Esophagus muscularis mucosa (tissue), 4 donors: ENCODE results near the gene GLMN. TPM values are rescaled to one million over a fixed set of nuclear protein-coding genes. Genes with fewer than 3 reads are reported as not detected.

Experiments
- DNase-seq: peaks from one replicate; pipeline ENCODE4 v3.0.0-alpha.2; 2017; ENCODE audit errors: extremely low spot score
- H3K27ac ChIP-seq, 4 donors: fragments of 200-600 bp; sonication (generic); replicated peaks in 1 of 4; 1 replicate in 3 of 4; 2 replicates in 1 of 4; pipeline ENCODE4 v1.5.1; 2016 to 2019; ENCODE audit warnings: mild to moderate bottlenecking in 1 of 4
- H3K27me3 ChIP-seq, 4 donors: fragments of 200-600 bp; sonication (generic); one replicate each; pipeline versions ENCODE4 v1.5.1 to v1.6.0; 2016 to 2019
- H3K36me3 ChIP-seq, 4 donors: fragments of 200-600 bp; sonication (generic); one replicate each; pipeline ENCODE4 v1.5.1; 2016 to 2019
- H3K4me1 ChIP-seq, 4 donors: fragments of 200-600 bp; sonication (generic); one replicate each; pipeline ENCODE4 v1.5.1; 2016 to 2019
- H3K4me3 ChIP-seq, 4 donors: fragments of 200-600 bp; sonication (generic); 1 replicate in 2 of 4; 2 replicates in 2 of 4; pipeline ENCODE4 v1.5.1; 2016 to 2019; ENCODE audit warnings: mild to moderate bottlenecking in 4 of 4, moderate library complexity in 1 of 4
- H3K9me3 ChIP-seq, 4 donors: fragments of 200-600 bp; sonication (generic); 1 replicate in 3 of 4; 2 replicates in 1 of 4; pipeline ENCODE4 v1.5.1; 2016 to 2019
- EP300 ChIP-seq: sonication (generic); formaldehyde crosslinking; IDR thresholded peaks from one replicate; pipeline ENCODE4 v1.6.1; 2017; ENCODE audit warnings: antibody characterized with exemption
- POLR2A ChIP-seq: fragments of 450-650 bp; IDR thresholded peaks from one replicate; pipeline ENCODE4 v1.6.1; 2017; ENCODE audit warnings: antibody characterized with exemption, moderate library complexity, mild to moderate bottlenecking, low read depth
- POLR2AphosphoS5 ChIP-seq, 2 donors: sonication (generic); formaldehyde crosslinking; IDR thresholded peaks; one replicate each; pipeline ENCODE4 v1.6.1; 2017; ENCODE audit warnings: antibody characterized with exemption in 2 of 2
- WGBS: methylation state at CpG from one replicate; pipeline ENCODE4 v1.1.5; 2018; 5-methylcytosine and 5-hydroxymethylcytosine counted together
- intact Hi-C: fragments of 100-400 bp; cut with DNase I; formaldehyde crosslinking; loops from one replicate; pipeline ENCODE4 v1.15.1; 2023
- total RNA-seq, 4 donors: library from RNA; depleted of rRNA; stranded (reverse); fragments of >200 nt; gene quantifications; one replicate each; pipeline versions ENCODE4 v1.1.0 to v1.2.1, GENCODE V29; 2016
- TF ChIP-seq, protein P1 (sequence below), 3 experiments: fragments of 200-600 bp in 2 of 3; fragments of 450-650 bp in 1 of 3; sonication (generic) in 2 of 3; IDR thresholded peaks; one replicate each; pipeline ENCODE4 v1.5.1; 2017 to 2019; ENCODE audit warnings: antibody characterized with exemption in 3 of 3, mild to moderate bottlenecking in 2 of 3, moderate library complexity in 1 of 3

Gene GLMN
- total RNA-seq, 4 donors from 2014 or later: 6.0 to 9.1 (median 7.5) TPM

DNA sequence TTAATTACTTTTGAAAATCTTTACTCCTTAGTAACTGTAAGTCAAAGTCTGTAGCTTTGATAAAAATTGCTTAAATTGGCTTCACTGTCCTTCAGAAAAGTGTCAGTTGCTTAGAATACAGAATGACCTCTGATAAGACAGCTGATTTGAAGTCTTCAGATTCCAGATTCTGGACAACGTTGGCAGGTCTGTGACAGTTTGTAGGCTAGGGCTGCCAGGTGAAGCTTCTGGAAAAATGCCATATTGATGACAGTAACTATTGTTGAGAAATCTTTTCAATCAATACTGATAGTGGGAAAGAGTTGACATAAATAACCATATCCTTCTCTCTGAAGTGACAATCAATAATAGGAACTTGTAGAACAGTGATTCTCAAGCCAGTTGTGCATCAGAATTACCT is 41.4 kb upstream of the GLMN start:
- Histone ChIP-seq H3K27me3 (no peaks in the 10 kb centered on the region), H3K9me3 (no peaks in the 10 kb centered on the region), H3K27ac (no peak overlapping the region), H3K36me3 (peaks cover 0 to 61% (median 16%) of the 10 kb centered on the region in 4 donors), H3K4me1 (no peaks in the 10 kb centered on the region), H3K4me3 (no peak overlapping the region)
- WGBS: 88% methylated on average over 1 of the region's 1 CpG
- no peak for DNase-seq
- intact Hi-C loops: no loop called here
- TF ChIP-seq POLR2AphosphoS5 (IDR thresholded peaks at IDR 0.05) (no peak), POLR2A (no peak), EP300 (no peak)
- TF ChIP-seq, protein P1, sequence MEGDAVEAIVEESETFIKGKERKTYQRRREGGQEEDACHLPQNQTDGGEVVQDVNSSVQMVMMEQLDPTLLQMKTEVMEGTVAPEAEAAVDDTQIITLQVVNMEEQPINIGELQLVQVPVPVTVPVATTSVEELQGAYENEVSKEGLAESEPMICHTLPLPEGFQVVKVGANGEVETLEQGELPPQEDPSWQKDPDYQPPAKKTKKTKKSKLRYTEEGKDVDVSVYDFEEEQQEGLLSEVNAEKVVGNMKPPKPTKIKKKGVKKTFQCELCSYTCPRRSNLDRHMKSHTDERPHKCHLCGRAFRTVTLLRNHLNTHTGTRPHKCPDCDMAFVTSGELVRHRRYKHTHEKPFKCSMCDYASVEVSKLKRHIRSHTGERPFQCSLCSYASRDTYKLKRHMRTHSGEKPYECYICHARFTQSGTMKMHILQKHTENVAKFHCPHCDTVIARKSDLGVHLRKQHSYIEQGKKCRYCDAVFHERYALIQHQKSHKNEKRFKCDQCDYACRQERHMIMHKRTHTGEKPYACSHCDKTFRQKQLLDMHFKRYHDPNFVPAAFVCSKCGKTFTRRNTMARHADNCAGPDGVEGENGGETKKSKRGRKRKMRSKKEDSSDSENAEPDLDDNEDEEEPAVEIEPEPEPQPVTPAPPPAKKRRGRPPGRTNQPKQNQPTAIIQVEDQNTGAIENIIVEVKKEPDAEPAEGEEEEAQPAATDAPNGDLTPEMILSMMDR (IDR thresholded peaks at IDR 0.05): no peak

DNA sequence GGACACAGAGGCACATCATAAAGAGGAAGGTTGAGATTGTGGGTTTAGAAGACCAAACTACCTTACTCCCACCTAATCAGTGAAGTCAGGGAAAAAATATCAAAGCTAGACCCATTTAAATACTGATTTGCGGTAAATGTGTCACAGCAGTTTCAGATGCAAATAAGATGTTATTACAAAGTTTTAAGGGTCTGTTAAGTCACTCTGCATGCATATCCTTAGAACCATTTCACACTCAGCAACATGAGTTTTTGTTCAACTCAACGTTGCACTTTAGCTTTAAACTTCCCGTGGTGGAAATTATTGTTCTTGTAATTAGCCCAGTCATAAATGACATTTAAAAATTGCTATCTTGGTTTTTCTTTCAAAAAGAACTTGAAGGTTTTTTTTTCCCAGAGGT is 34.9 kb upstream of the GLMN start:
- Histone ChIP-seq H3K4me3 (no peak overlapping the region), H3K36me3 (peaks cover 6 to 48% (median 19%) of the 10 kb centered on the region in 4 donors), H3K27ac (no peak overlapping the region), H3K27me3 (no peaks in the 10 kb centered on the region), H3K9me3 (no peaks in the 10 kb centered on the region), H3K4me1 (no peaks in the 10 kb centered on the region)
- TF ChIP-seq POLR2AphosphoS5 (IDR thresholded peaks at IDR 0.05) (no peak), POLR2A (no peak), EP300 (no peak)
- TF ChIP-seq, protein P1 (IDR thresholded peaks at IDR 0.05): no peak
- 80% methylated on average over 3 of the region's 3 CpGs for WGBS
- intact Hi-C loops: no loop called here
- no peak for DNase-seq

DNA sequence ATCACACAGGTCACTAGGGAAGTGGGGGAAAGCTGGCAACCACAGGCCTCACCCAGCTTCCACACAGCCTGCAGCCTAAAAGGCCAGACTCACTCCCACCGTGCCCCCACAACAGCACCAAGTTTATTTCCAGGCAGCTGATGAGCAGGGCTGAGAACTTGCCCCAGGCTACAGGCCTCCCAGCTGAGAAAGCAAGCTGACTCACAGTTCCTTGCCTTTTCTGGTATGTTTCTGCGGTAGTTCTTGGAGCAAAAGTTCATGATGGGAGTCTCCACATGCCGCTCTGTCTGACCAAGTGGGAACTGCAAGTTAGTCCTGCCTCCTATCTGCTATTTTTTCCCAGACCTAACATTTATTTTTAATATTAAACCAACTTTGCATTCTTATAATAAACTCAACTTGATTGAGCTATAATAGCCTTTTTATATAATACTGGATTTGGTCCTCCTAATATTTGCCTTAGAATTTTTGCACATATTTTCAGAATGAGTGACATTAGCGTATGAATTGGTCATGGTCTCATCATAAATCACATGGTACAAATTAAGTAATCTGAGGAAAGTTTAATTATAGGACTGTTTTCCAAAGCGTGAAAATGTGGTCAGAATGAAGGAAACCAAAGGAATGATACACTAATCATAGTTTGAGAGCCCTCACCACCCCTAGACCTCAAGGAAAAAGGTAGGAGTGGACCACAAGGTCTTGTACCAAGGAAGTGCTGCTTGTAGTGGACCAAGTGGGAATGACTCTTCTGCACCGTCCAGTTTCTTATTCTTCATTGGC is 30.8 kb upstream of the GLMN start:
- WGBS: 92% methylated on average over 5 of the region's 6 CpGs
- no peak overlapping the region for H3K4me3 ChIP-seq
- TF ChIP-seq, protein P1 (IDR thresholded peaks at IDR 0.05): no peak
- TF ChIP-seq POLR2AphosphoS5 (IDR thresholded peaks at IDR 0.05) (no peak), POLR2A (no peak), EP300 (no peak)
- intact Hi-C loops: no loop called here
- H3K36me3 ChIP-seq: peaks cover 6 to 44% (median 24%) of the 10 kb centered on the region in 4 donors
- H3K27ac ChIP-seq: no peak overlapping the region
- H3K4me1 ChIP-seq: no peaks in the 10 kb centered on the region
- H3K9me3 ChIP-seq: peaks cover 0 to 14% (median 9%) of the 10 kb centered on the region in 4 donors
- no peak for DNase-seq
- no peaks in the 10 kb centered on the region for H3K27me3 ChIP-seq

DNA sequence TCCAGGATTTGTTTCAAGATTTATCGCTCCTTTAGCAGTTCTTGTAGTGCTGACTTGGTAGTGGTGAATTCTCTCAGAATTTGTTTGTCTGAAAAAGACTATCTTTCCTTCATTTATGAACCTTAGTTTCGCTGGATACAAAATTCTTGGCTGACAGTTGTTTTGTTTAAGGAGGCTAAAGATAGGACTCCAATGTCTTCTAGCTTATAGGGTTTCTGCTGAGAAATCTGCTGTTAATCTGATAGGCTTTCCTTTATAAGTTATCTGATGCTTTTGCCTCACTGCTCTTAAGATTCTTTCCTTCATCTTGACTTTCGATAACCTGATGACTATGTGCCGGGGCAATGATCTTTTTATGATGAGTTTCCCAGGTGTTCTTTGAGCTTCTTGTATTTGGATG is 29.0 kb upstream of the GLMN start:
- Histone ChIP-seq H3K4me3 (no peak overlapping the region), H3K27me3 (no peaks in the 10 kb centered on the region), H3K27ac (no peak overlapping the region), H3K4me1 (no peaks in the 10 kb centered on the region), H3K36me3 (peaks cover 13 to 55% (median 27%) of the 10 kb centered on the region in 4 donors), H3K9me3 (peaks cover 0 to 14% (median 9%) of the 10 kb centered on the region in 4 donors)
- no peak for TF ChIP-seq POLR2AphosphoS5 (IDR thresholded peaks at IDR 0.05)
- no peak for TF ChIP-seq EP300
- TF ChIP-seq, protein P1 (IDR thresholded peaks at IDR 0.05): no peak
- TF ChIP-seq POLR2A: no peak
- intact Hi-C loops: no loop called here
- 94% methylated on average over 4 of the region's 4 CpGs for WGBS
- no peak for DNase-seq
